GM23338 (cell line): ENCODE data around the gene GPRIN2. TPM values are rescaled to one million over a fixed set of nuclear protein-coding genes. Genes with fewer than 3 reads are reported as not detected.
"Not testable (repeated sequence)": the region's sequence is repeated elsewhere in the genome, so short reads cannot be mapped to it uniquely, and the experiment has no call there.

ENCODE experiments used
- ATAC-seq: fragments of 200-7000 bp; cut with Tn5 transposase; 3 replicates; pipeline ENCODE4 v1.9.1; 2020
- DNase-seq: peaks from one replicate; pipeline ENCODE4 v3.0.0-alpha.2; 2015; ENCODE audit warnings: low spot score
- H2AFZ ChIP-seq: fragments of 200-600 bp; sonication (generic); 2 replicates; pipeline ENCODE4 v1.8.0; 2016; ENCODE audit warnings: antibody characterized with exemption, mild to moderate bottlenecking, moderate library complexity
- H3F3A ChIP-seq: fragments of 200-600 bp; sonication (generic); replicated peaks from 2 replicates; pipeline ENCODE4 v1.8.0; 2017; ENCODE audit warnings: antibody characterized with exemption, mixed run types, low read depth
- H3K27ac ChIP-seq: fragments of 200-600 bp; sonication (generic); 2 replicates; pipeline ENCODE4 v1.6.1; 2016; ENCODE audit warnings: low read depth
- H3K27me3 ChIP-seq: fragments of 200-600 bp; sonication (generic); 2 replicates; pipeline ENCODE4 v1.8.0; 2016; ENCODE audit warnings: mild to moderate bottlenecking, mixed run types, moderate library complexity; ENCODE audit not compliant: insufficient read depth
- H3K36me3 ChIP-seq: fragments of 200-600 bp; sonication (generic); 2 replicates; pipeline ENCODE4 v1.8.0; 2016; ENCODE audit warnings: mild to moderate bottlenecking; ENCODE audit not compliant: insufficient read depth
- H3K4me1 ChIP-seq: fragments of 200-600 bp; sonication (generic); 2 replicates; pipeline ENCODE4 v1.8.0; 2016; ENCODE audit warnings: mild to moderate bottlenecking, moderate library complexity; ENCODE audit not compliant: insufficient read depth
- H3K4me2 ChIP-seq: fragments of 200-600 bp; sonication (generic); 2 replicates; pipeline ENCODE4 v1.7.1; 2017; ENCODE audit warnings: mixed run types
- H3K4me3 ChIP-seq: fragments of 200-600 bp; sonication (generic); 2 replicates; pipeline ENCODE4 v1.6.1; 2016; ENCODE audit warnings: mixed run types
- H3K79me2 ChIP-seq: fragments of 200-600 bp; sonication (generic); replicated peaks from 2 replicates; pipeline ENCODE4 v1.8.0; 2017; ENCODE audit warnings: mild to moderate bottlenecking; ENCODE audit not compliant: insufficient read depth
- H3K9me2 ChIP-seq: fragments of 200-600 bp; sonication (generic); 2 replicates; pipeline ENCODE4 v1.8.0; 2017; ENCODE audit not compliant: insufficient read depth
- H4K20me1 ChIP-seq: fragments of 200-600 bp; sonication (generic); replicated peaks from 2 replicates; pipeline ENCODE4 v1.8.0; 2017; ENCODE audit warnings: mild to moderate bottlenecking; ENCODE audit not compliant: insufficient read depth
- H3K27ac Mint-ChIP-seq: 2 replicates; pipeline ENCODE4 v1.8.0; 2020; ENCODE audit warnings: inconsistent platforms, mild to moderate bottlenecking, moderate library complexity, mixed read lengths
- H3K27me3 Mint-ChIP-seq: 3 replicates; pipeline ENCODE4 v1.8.0; 2022; ENCODE audit warnings: low read depth, mild to moderate bottlenecking, moderate library complexity, mixed read lengths, inconsistent platforms; ENCODE audit not compliant: insufficient read depth, poor library complexity
- H3K36me3 Mint-ChIP-seq: 3 replicates; pipeline ENCODE4 v1.8.0; 2021; ENCODE audit warnings: low read depth, mild to moderate bottlenecking, inconsistent platforms, moderate library complexity, mixed read lengths
- H3K4me1 Mint-ChIP-seq: 3 replicates; pipeline ENCODE4 v1.8.0; 2020; ENCODE audit warnings: mild to moderate bottlenecking, inconsistent platforms, mixed read lengths
- H3K4me3 Mint-ChIP-seq: 3 replicates; pipeline ENCODE4 v1.8.0; 2021; ENCODE audit warnings: moderate library complexity, mild to moderate bottlenecking, inconsistent platforms, mixed read lengths
- H3K9me3 Mint-ChIP-seq: 3 replicates; pipeline ENCODE4 v1.8.0; 2020; ENCODE audit warnings: moderate library complexity, mild to moderate bottlenecking, inconsistent platforms, mixed read lengths
- polyA plus RNA-seq: library from polyadenylated mRNA; unstranded; fragments of >200 nt; fragmentation: Nextera tagmentation; extraction: Ambion mirVana; gene quantifications from 2 replicates; pipeline ENCODE4 v1.2.1, GENCODE V29; 2016
- total RNA-seq: library from RNA; depleted of rRNA; stranded (reverse); fragments of >200 nt; shearing (Covaris generic); gene quantifications from 2 replicates; pipeline ENCODE4 v1.2.3, GENCODE V29; 2014

Gene GPRIN2
- total and polyA plus RNA-seq, 2 experiments from 2014 or later: 2.9 to 28.5 TPM

- H3K4me3 ChIP-seq: not testable (repeated sequence)
Measured at GRCh38 chr10:46573884-46574283, 17.4 kb upstream of the GPRIN2 start.

DNA sequence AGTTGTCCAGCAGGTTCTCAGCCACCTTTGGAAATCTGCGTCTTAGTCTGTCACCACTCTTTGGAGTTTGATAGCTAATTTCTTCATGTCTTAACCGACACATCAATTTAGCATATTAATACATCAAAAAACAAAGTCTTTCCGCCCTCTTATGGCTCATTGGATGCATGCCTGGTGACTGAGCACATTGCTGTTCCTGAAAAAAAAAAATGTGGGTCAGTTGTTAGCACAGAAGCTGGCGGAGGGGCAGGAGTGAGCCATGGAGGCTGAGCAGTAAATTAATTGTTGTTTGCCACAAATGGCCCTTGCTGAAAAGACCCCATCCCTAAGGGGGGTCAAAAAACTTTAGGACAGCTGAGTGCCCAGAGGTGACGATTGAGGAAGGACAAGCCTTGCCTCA, 16.9 kb upstream of the GPRIN2 start:
- not testable (repeated sequence) for H3K27me3 ChIP-seq, H3K9me2 ChIP-seq, H3K4me2 ChIP-seq, H3K36me3 ChIP-seq, H3K4me3 ChIP-seq, H3K79me2 ChIP-seq, H3F3A ChIP-seq, H3K4me3 Mint-ChIP-seq, DNase-seq, H3K9me3 Mint-ChIP-seq, H4K20me1 ChIP-seq, H3K4me1 ChIP-seq, H3K36me3 Mint-ChIP-seq, ATAC-seq, H3K27me3 Mint-ChIP-seq, H2AFZ ChIP-seq, H3K27ac Mint-ChIP-seq, H3K27ac ChIP-seq, H3K4me1 Mint-ChIP-seq

More at GRCh38 chr10:46573884-46574283, 17.4 kb upstream of the GPRIN2 start:
- not testable (repeated sequence) for H3K4me1 ChIP-seq, H3K27me3 Mint-ChIP-seq, H3K4me3 Mint-ChIP-seq, H3K79me2 ChIP-seq, H4K20me1 ChIP-seq, H3K9me2 ChIP-seq, H3K27ac ChIP-seq, H3K27ac Mint-ChIP-seq, H3K4me2 ChIP-seq, H3K36me3 Mint-ChIP-seq, H3K4me1 Mint-ChIP-seq, H3K9me3 Mint-ChIP-seq, H2AFZ ChIP-seq, H3K36me3 ChIP-seq, H3F3A ChIP-seq
- H3K27me3 ChIP-seq: peaks cover 12% of the 10 kb centered on the region
- ATAC-seq: peak; percentile 5; the same call in 1 of the 3 replicates
- DNase-seq: peak; percentile 1

DNA sequence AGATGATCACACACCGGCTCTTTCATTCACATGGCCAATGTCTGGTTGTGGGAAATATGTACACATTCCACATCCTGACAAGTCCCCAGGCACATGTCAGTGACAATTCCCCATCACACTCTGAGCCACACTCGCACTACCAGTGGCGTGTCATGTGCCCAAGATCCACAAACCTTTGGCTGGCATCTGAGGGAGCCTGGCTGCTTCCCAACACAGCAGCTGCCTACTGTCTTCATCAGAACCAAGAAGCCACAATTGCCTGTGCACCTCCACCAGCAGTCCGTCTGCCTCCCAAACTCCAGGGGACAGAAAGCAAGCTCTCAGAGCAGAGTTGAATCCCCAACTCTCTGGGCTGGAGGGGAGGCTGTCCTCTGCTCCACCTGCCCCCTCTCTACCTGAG, 16.3 kb upstream of the GPRIN2 start:
- DNase-seq: not testable (repeated sequence)

DNA sequence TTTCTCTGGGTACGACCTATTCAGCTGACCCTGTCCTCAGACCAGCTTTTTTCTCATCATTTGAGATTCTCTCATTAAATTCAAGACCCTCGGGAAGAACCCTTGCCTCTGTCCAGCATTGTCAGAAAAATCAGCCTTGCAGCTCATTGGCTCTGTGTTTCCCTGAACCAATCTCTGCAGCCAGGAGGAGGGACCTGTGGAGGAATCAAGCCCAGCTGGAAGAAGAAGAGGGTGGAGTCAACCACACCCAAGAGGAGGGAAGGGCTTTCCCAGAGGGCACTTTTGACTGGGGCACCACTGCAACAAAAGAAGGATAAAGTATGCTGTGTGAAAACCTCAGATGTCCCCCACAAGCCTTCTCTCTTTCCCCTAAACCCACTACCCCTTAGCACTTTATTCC, 14.2 kb upstream of the GPRIN2 start:
- DNase-seq, H3F3A ChIP-seq, H3K4me1 ChIP-seq, H3K36me3 Mint-ChIP-seq, H3K27me3 Mint-ChIP-seq, H3K4me1 Mint-ChIP-seq, H3K27me3 ChIP-seq, H3K4me3 Mint-ChIP-seq, H3K9me2 ChIP-seq, H3K4me3 ChIP-seq, H3K9me3 Mint-ChIP-seq, H2AFZ ChIP-seq, H4K20me1 ChIP-seq, H3K36me3 ChIP-seq, H3K27ac ChIP-seq, H3K79me2 ChIP-seq, H3K27ac Mint-ChIP-seq, H3K4me2 ChIP-seq: not testable (repeated sequence)
- peak; percentile 44 for ATAC-seq

More for the DNA sequence above, 16.3 kb upstream of the GPRIN2 start:
- H3K79me2 ChIP-seq, ATAC-seq, H3K4me3 Mint-ChIP-seq, H3K36me3 ChIP-seq, H3K27ac ChIP-seq, H3K9me2 ChIP-seq, H3K4me2 ChIP-seq, H3F3A ChIP-seq, H3K4me3 ChIP-seq, H4K20me1 ChIP-seq, H3K36me3 Mint-ChIP-seq, H3K27ac Mint-ChIP-seq, H3K9me3 Mint-ChIP-seq, H3K27me3 ChIP-seq, H3K4me1 Mint-ChIP-seq, H3K4me1 ChIP-seq, H3K27me3 Mint-ChIP-seq, H2AFZ ChIP-seq: not testable (repeated sequence)

GRCh38 chr10:46567151-46567550, 10.7 kb upstream of the GPRIN2 start:
- H3K9me3 Mint-ChIP-seq, H3K4me1 ChIP-seq, H3K36me3 ChIP-seq, ATAC-seq, H3K27me3 Mint-ChIP-seq, H3K4me1 Mint-ChIP-seq, H3K4me3 Mint-ChIP-seq, H3F3A ChIP-seq, H3K27ac ChIP-seq, H3K4me2 ChIP-seq, H3K9me2 ChIP-seq, H4K20me1 ChIP-seq, H2AFZ ChIP-seq, H3K27me3 ChIP-seq, DNase-seq, H3K79me2 ChIP-seq, H3K27ac Mint-ChIP-seq, H3K36me3 Mint-ChIP-seq, H3K4me3 ChIP-seq: not testable (repeated sequence)
